ENCODE results near the gene HTT-AS. TPM values are rescaled to one million over a fixed set of nuclear protein-coding genes. Genes with fewer than 3 reads are reported as not detected.

HTT-AS gene
- total RNA-seq: not detected

DNA sequence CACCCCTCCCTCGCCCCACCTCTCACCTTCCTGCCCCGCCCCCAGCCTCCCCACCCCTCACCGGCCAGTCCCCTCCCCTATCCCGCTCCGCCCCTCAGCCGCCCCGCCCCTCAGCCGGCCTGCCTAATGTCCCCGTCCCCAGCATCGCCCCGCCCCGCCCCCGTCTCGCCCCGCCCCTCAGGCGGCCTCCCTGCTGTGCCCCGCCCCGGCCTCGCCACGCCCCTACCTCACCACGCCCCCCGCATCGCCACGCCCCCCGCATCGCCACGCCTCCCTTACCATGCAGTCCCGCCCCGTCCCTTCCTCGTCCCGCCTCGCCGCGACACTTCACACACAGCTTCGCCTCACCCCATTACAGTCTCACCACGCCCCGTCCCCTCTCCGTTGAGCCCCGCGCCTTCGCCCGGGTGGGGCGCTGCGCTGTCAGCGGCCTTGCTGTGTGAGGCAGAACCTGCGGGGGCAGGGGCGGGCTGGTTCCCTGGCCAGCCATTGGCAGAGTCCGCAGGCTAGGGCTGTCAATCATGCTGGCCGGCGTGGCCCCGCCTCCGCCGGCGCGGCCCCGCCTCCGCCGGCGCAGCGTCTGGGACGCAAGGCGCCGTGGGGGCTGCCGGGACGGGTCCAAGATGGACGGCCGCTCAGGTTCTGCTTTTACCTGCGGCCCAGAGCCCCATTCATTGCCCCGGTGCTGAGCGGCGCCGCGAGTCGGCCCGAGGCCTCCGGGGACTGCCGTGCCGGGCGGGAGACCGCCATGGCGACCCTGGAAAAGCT, at the start of gene HTT-AS, which contains the start of gene HTT:
HTT-AS (minus strand) TSS at position 461 of the 768 bp plus-strand sequence.
HTT (plus strand) TSS at position 604 of the 768 bp plus-strand sequence; CDS start at position 749, 145 bp downstream.
- POLR2A ChIA-PET: interaction anchor here (0.6 kb wide), 4 partner anchors 32 to 835 kb away, joined by 3 to 4 read pairs (median 3); no protein-coding TSS in a partner anchor
- CTCF ChIA-PET: interaction anchor here (0.6 kb wide), 1 partner anchor 59 kb away, joined by 3 read pairs; no protein-coding TSS in a partner anchor

DNA sequence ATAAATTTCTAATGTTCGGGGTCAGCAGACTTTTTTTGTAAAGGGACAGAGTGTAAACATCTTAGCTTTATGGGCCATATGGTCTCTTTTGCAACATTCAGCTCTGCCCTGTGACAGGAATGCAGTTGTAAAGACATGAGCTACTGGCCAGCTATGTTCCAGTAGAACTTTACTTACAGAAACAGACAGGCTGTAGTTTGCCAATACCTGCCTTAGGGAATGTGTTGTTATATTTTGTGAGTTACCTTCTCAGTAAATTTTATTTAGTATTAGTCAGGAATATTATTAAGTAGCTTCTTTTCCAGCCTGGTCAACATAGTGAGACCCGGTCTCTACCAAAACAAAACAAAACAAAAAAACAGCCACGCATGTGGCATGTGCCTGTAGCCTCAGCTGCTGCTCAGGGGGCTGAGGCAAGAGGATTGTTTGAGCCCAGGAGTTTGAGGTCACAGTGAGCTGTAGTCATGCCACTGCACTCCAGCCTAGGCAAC, 48.9 kb upstream of the HTT-AS start:
- ChIA-PET POLR2A (no interaction called here), CTCF (interaction anchor here (0.8 kb wide), 1 partner anchor 16 kb away, joined by 3 read pairs; no protein-coding TSS in a partner anchor)

DNA sequence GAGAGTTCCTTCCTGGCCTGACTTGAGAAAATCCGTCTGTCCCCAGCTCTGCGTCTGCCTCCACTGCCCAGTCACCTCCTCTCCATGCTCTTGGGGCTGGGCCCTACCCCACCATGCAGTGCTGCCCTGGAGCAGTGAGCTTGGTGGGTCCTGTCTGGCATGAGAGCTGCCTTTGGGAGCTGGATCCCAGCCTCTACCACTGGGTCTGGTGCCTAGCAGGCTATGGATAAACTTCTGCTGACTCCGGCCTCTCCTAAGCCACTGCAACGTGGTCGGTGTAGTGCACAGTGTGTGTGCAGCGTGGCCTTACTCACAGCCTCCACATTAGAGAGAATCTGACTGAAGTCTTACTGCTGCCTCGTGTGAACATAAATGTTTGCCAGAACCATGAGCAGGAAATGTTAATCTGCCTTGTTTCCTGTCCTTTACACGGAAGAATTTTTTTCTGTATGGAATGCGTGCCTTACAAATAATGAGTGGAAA, 47.8 kb upstream of the HTT-AS start:
- ChIA-PET POLR2A (no interaction called here), CTCF (interaction anchor here (0.6 kb wide), 1 partner anchor 47 kb away, joined by 3 read pairs; no protein-coding TSS in a partner anchor)

DNA sequence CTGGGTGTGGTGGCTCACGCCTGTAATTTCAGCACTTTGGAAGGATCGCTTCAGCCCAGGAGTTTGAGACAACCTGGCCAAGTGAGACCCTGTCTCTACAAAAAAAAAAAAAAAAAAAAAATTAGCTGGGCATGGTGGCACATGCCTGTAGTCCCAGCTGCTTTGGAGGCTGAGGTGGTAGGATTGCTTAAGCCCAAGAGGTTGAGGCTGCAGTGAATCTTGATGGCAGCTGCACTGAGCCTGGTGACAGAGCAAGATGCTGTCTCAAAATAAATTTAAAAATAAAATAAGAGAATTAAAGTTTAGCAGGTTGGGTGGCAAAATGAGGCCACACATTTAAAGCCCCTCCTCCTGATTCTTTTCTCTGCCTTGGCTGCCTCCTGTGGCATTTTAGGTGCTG, 47.3 kb upstream of the HTT-AS start:
- ChIA-PET CTCF (interaction anchor here (0.6 kb wide), 1 partner anchor 46 kb away, joined by 3 read pairs; no protein-coding TSS in a partner anchor), POLR2A (no interaction called here)

DNA sequence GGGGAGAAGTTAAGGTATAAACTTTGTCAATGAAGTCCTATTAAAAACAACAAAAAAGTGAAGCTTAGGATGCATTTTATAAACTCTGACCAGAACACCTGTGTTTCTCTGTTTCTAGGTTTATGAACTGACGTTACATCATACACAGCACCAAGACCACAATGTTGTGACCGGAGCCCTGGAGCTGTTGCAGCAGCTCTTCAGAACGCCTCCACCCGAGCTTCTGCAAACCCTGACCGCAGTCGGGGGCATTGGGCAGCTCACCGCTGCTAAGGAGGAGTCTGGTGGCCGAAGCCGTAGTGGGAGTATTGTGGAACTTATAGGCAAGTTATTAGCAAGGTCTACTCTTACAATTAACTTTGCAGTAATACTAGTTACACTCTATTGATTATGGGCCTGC, 46.8 kb upstream of the HTT-AS start:
- ChIA-PET POLR2A (no interaction called here), CTCF (no interaction called here)

DNA sequence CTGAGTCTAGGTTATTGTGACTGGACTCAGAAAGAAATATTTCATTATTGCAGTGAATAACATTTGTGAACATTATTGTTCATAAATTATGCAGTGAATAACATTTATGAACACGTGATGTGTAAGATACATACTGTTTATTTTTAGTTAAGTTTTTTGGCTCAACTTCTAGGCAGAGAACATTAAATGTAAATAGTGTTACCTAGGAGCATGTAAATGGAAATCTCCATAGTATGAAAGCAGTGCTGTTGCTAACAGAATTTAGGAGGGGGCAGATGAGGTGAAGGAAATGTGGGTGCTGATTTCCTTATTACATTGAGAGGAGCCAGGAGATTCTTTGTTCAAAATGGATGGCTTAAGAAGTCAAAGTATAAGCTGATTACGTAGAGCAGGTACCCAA, 45.1 kb upstream of the HTT-AS start:
- ChIA-PET CTCF (no interaction called here), POLR2A (no interaction called here)

DNA sequence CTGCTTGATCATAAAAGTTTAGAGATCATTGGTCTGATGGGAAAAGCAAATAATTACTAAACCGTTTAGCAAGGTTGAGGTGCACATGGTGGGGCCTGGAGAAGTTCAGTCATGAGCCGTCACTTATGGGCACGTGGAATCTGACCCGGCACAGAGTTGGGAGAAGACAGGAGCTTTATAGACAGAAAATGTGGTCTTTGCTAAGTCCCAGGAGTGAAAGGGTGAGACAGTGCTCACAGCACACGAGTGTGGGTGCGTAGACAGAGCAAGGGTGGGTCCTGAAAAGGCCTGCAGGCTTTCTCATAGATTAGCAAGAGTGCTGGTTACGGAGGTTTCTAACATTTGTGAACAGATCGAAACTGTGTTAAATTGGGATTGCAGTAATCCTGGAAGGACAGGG, 44.0 kb upstream of the HTT-AS start:
- CTCF ChIA-PET: no interaction called here
- POLR2A ChIA-PET: no interaction called here

DNA sequence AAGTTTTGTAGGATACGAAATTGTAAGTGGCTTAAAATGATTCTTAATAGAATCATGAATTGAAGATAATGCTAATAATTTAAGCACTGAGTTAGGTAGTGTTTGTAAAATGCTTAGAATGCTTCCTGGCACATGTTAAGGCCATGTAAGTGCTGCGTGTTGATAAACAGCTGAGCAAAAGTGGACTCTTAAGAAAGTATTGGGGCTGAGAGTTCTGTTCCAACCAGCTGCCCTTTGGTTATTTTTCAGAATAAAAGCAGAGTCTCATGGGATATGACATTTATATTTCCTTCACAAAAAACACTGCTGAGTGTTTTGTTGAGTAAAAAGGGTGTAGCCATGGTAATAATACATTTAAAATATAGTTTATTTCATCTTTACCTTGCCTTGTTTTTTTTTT, 42.6 kb upstream of the HTT-AS start:
- POLR2A ChIA-PET: no interaction called here
- CTCF ChIA-PET: no interaction called here

DNA sequence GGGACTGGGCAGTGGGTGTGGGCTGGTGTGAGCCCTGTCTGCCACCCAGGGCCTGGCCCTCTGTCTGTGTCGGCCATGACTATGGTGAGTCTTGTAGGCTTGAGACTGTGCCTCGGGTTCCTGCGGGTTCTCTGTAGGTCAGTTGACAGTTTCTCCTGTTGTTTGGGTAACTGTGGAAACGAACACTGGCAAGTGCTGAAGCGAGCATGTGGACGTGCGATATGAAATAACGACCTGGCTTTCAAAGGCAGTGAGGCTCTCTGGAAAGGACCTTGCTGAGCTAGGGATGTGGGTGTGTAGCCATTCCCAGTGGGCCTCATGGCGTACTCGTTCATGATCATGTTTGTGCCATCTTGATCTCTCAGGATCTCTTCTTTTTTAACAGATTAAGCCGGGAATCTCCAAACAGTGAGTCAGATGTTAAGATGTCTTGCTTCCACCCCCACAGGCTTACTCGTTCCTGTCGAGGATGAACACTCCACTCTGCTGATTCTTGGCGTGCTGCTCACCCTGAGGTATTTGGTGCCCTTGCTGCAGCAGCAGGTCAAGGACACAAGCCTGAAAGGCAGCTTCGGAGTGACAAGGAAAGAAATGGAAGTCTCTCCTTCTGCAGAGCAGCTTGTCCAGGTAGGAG, 41.4 kb upstream of the HTT-AS start:
- POLR2A ChIA-PET: no interaction called here

DNA sequence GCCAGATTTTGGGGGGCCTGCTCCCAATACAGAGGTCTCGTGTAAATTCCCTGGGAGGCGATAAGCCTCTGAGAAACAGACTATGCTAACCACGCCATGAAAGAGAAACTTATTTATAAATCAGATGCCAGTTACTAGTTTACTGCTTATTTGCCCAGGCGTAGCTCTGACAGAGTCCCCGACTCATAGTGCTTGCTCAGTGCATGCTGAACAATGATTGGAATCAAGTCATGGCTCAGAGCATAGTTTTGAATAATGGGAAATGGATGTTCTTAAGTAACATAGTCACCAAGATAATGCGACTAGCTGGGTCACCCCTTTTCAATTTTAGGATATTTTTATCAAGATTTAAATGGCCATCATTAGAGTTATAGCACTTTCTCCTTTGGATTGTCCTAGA, 40.0 kb upstream of the HTT-AS start:
- ChIA-PET POLR2A (no interaction called here), CTCF (no interaction called here)

More for the DNA sequence above, 41.4 kb upstream of the HTT-AS start:
- CTCF ChIA-PET: no interaction called here

DNA sequence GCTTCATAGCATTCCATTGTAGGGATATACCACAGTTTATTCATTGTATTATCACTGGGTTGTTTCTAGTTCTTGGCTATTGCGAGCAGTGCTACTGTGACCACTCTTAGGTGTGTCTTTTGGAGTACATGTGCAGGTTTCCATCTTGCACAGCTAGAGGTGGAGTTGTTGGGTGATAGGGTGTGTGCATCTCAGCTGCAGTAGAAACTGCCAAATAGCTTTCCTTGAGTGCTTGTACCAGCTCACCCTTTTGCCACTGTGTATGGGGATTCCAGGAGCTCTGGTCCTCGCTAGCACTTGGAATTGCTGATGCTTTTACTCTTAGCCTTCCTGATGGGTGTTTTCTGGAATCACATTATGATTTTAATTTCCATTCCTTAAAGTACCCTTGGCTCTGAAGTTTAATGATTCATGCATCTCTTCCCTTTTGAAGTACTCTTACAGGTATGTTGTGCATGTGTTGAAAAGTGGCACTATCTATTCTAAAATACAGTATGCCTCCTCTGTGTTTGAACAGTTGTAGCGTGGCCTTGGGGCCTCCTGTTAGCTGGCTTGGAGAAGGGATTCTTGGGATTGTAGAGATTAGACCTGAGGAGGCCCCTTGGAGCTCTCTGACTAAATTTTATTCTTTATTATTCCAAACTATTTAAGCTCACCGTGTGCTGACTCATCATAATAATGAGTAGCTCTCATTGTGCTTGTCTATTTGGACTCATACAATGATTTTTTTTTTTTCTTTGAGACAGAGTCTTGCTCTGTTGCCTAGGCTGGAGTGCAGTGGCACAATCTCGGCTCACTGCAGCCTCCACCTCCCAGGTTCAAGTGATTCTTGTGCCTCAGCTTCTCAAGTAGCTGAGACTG, 38.5 kb upstream of the HTT-AS start:
- POLR2A ChIA-PET: no interaction called here
- CTCF ChIA-PET: no interaction called here

DNA sequence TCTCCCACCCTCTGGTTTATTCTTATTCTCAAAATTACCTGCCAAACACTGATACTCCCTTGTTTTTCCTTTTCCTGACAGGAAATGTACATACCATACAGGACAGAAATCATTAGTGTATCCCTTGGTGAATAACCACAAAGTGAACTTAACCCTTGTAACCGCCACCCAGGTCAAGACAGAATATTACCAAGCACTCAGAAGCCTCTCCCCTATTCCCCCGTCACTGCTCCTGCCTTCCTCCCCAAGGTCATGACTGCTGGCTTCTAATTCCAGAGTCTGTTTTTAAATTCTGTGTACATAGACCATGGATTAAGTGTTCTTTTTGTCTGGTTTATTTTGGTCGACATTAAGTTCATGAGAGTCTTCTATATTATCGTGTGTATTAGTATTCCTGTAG, 37.9 kb upstream of the HTT-AS start:
- POLR2A ChIA-PET: no interaction called here

DNA sequence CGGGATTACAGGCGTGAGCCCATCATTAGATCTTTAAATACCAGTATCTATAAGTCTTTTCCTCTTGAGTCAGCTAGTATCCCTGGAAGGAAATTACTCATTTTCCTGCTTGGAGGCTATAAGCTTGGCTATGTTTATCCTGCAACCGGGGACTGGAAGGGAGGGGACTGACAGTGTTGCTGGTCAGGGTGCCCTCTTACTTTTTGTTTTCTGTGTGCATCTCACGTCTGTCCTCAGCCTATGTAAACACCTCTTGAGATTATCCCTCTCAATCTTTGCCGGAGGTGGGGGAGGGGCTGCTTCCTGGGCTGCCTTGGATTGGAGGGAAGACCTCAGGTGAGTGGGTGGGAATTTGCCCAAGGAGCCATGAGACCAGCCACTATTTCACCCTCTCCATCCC, 37.1 kb upstream of the HTT-AS start:
- POLR2A ChIA-PET: no interaction called here
- CTCF ChIA-PET: no interaction called here

More for the DNA sequence above, 37.9 kb upstream of the HTT-AS start:
- CTCF ChIA-PET: no interaction called here

DNA sequence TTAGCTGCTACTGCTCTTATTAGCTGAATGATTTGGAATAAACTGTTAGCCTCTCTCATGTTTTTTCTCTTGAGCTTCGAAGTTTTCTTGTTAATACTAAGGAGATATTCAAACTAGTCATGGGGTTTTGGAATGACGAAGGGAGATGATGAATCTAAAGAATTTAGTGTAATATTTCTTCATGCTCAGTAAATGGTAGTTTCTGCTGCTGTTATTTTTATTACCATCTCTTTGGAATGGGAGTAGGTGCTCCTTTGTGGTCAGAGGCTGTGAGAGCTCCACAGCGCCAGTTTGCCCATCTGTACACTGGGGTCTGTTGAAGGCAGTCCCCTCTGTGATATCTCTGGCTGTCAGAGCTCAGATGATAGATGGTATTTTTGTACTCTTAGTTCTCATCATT, 33.9 kb upstream of the HTT-AS start:
- ChIA-PET CTCF (interaction anchor here (0.6 to 1.5 kb wide), 4 partner anchors 31 to 373 kb away, joined by 3 to 6 read pairs (median 4); no protein-coding TSS in a partner anchor), POLR2A (no interaction called here)

DNA sequence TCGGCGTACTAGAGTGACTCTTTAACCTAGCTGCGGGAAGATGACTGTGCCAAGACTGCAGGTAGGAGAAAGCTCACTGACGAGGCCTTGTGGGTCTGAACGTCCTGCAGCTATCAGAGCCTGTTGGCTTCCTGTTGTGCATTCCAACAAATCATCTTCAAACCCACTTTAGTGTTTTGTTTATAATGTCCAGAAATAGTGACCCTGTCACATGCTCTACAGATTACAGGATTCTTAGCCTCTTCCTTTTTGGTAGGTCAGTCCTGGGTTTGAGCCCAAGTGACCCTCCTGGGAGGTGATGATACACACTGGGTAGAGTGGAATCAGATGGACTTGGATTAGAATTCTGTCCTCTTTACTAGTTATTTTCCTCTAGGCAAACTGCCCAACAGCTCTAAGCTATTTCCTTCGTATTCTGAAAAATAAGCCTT, 33.4 kb upstream of the HTT-AS start:
- POLR2A ChIA-PET: no interaction called here
- CTCF ChIA-PET: interaction anchor here (0.6 to 1.5 kb wide), 5 partner anchors 24 to 373 kb away, joined by 3 to 6 read pairs (median 3); no protein-coding TSS in a partner anchor

DNA sequence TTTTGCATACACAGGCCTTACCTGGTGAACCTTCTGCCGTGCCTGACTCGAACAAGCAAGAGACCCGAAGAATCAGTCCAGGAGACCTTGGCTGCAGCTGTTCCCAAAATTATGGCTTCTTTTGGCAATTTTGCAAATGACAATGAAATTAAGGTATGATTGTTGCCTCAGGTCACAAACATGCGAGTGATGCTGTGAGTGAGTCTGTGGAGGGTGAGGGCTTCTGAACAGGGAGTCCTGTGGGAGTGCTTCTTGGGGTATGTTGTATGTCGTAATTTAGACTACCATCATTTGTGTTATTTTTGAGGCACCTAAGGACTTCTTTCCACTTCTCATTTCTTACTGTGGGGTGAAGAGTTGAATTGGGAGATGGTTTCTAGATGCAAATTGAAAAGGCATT, 32.9 kb upstream of the HTT-AS start:
- CTCF ChIA-PET: interaction anchor here (0.6 to 1.5 kb wide), 10 partner anchors 16 to 1922 kb away, joined by 3 to 6 read pairs (median 3); no protein-coding TSS in a partner anchor
- POLR2A ChIA-PET: no interaction called here

DNA sequence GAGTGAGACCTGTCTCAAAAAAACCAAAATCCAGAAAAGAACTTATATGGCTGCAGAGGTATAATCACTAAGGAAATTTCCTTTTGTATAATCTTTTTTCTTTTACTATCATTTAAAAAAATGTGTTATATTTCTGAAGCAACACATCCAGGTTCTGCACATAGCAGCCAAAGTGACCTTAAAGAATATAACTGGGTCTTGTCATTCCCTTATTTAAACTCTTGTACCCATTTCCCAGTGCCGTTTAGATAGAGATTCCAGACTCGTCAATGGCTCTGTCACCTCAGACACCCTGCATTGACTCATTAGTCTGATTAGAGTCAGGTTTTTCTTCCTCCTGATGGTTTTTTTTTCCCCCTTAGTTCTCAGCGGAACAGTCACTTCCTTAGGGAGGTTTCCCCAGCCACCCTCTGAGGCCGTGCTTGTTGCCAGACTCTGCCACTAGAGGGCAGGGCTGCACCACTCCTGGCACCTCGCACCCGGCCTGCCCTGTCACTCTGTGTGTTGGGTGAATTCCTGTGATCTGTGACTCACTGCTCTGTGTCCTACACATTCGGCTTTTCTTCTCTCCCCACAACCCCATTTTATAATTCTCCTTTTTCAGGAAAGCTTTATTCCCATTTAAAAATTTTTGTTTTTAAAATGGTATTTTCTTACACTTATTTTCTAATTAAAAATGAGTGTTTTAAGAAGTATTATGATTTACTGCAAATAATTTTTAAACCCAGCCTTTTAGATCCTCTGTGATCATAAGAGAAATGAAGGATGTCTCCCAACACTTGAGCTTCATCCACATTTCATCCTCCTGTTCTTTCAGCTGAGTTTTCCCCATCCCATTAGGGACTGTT, 32.2 kb upstream of the HTT-AS start:
- ChIA-PET POLR2A (no interaction called here), CTCF (interaction anchor here (0.6 to 1.5 kb wide), 9 partner anchors 17 to 1921 kb away, joined by 3 to 6 read pairs (median 3); no protein-coding TSS in a partner anchor)

DNA sequence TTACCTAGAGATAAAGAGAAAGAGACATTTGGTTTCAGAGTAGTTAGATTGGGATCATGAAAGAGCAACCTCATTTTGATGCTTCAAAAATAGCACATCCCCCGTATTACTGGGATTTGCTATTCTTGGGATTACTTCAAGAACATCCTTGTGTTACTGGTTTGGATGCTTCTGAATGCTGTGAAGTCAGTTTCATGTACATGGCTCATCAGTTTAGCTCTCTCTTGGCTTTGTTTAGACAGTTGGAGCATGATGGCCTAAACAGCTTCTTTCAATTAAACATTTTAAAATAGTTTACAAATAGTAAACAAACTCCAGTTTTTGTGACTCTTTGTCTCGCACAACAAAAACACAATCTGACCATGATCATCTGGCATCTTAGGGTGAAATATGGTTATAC, 24.0 kb upstream of the HTT-AS start:
- CTCF ChIA-PET: no interaction called here

DNA sequence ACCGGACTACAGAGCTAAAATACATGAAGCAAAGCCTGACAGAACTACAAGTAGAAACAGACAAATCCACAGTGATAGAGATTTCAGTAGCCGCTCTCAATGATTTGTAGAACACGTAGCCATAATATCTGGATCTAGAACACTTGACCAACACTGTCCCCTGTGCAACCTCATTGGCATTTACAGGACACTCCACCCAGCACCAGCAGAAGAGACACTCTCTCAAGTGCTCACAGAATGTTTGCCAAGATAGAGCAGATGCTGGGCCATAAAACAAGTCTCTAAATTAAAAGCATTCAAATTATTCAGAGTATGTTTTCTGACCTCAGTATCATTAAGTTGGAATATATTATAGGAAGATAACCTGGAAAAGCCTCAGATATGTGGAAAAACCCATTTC, 21.9 kb upstream of the HTT-AS start:
- POLR2A ChIA-PET: no interaction called here

More for the DNA sequence above, 24.0 kb upstream of the HTT-AS start:
- POLR2A ChIA-PET: no interaction called here

More for the DNA sequence above, 21.9 kb upstream of the HTT-AS start:
- CTCF ChIA-PET: no interaction called here

Measured in activated CD8-positive, alpha-beta memory T cell treated with anti-CD3 and anti-CD28 coated beads for 36 hours (primary cell).